Thoracic aorta (tissue), 2 donors: Measurements from ENCODE around the gene RIBC2. TPM values are rescaled to one million over a fixed set of nuclear protein-coding genes. Genes with fewer than 3 reads are reported as not detected.

ENCODE experiments used
- ATAC-seq: fragments of 150-250 bp; one replicate; pipeline ENCODE4 v1.8.0; 2017; ENCODE audit warnings: low read depth; ENCODE audit not compliant: insufficient number of reproducible peaks, low FRiP score
- DNase-seq: peaks from one replicate; pipeline ENCODE4 v3.0.0-alpha.2; 2020; ENCODE audit warnings: low spot score
- H3K27ac ChIP-seq, 2 donors: fragments of 200-600 bp; sonication (generic); 1 replicate in 1 of 2; 2 replicates in 1 of 2; pipeline ENCODE4 v1.5.1; 2016; ENCODE audit warnings: mild to moderate bottlenecking in 2 of 2, moderate library complexity in 2 of 2
- H3K27me3 ChIP-seq: fragments of 200-600 bp; sonication (generic); replicated peaks from 2 replicates; pipeline ENCODE4 v1.6.0; 2016; ENCODE audit warnings: mild to moderate bottlenecking; ENCODE audit not compliant: insufficient read depth
- H3K36me3 ChIP-seq: fragments of 200-600 bp; sonication (generic); one replicate; pipeline ENCODE4 v1.5.1; 2016
- H3K4me1 ChIP-seq, 2 donors: fragments of 200-600 bp; sonication (generic); 1 replicate in 1 of 2; 2 replicates in 1 of 2; pipeline versions ENCODE4 v1.5.1 to v1.6.0; 2016; ENCODE audit warnings: low read depth in 2 of 2, mild to moderate bottlenecking in 1 of 2; ENCODE audit not compliant: control insufficient read depth in 1 of 2
- H3K4me3 ChIP-seq: fragments of 200-600 bp; sonication (generic); 2 replicates; pipeline ENCODE4 v1.5.1; 2016; ENCODE audit warnings: mild to moderate bottlenecking
- H3K9me3 ChIP-seq: fragments of 200-600 bp; sonication (generic); 2 replicates; pipeline ENCODE4 v1.5.1; 2016
- total RNA-seq, 2 donors: library from RNA; depleted of rRNA; stranded (reverse); fragments of >200 nt; gene quantifications; one replicate each; pipeline versions ENCODE4 v1.1.0 to v1.2.3, GENCODE V29; 2016
- TF ChIP-seq, protein P1 (sequence below): fragments of 200-600 bp; sonication (generic); IDR thresholded peaks from one replicate; pipeline ENCODE4 v1.5.1; 2019; ENCODE audit warnings: antibody characterized with exemption

The RIBC2 gene
- total RNA-seq, 2 donors from 2014 or later: 5.1 TPM; not detected in 1

DNA sequence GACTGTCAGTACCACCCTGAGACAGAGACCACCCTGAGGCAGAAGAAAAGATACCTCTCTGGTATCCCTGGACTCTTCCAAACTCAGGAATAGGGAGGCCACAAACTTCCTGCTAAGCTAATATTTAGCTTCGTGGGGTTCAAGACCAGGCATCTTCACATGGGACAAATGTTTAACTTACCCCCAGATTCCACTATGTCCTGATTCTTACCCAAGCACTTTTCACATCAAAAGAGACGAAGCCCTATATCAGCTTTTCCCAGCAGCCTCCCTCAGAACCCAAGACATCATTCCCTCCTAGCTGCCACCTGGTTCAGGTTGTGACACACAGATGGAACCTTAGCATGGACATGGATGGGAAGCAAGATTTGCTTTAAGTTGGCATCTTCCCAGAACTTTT is 32.1 kb upstream of the RIBC2 start:
- no peak overlapping the region for H3K4me3 ChIP-seq
- no peak for DNase-seq
- no peaks in the 10 kb centered on the region for H3K36me3 ChIP-seq
- H3K27me3 ChIP-seq: no peaks in the 10 kb centered on the region
- no peaks in the 10 kb centered on the region for H3K9me3 ChIP-seq
- no peaks in the 10 kb centered on the region for H3K4me1 ChIP-seq
- TF ChIP-seq, protein P1, sequence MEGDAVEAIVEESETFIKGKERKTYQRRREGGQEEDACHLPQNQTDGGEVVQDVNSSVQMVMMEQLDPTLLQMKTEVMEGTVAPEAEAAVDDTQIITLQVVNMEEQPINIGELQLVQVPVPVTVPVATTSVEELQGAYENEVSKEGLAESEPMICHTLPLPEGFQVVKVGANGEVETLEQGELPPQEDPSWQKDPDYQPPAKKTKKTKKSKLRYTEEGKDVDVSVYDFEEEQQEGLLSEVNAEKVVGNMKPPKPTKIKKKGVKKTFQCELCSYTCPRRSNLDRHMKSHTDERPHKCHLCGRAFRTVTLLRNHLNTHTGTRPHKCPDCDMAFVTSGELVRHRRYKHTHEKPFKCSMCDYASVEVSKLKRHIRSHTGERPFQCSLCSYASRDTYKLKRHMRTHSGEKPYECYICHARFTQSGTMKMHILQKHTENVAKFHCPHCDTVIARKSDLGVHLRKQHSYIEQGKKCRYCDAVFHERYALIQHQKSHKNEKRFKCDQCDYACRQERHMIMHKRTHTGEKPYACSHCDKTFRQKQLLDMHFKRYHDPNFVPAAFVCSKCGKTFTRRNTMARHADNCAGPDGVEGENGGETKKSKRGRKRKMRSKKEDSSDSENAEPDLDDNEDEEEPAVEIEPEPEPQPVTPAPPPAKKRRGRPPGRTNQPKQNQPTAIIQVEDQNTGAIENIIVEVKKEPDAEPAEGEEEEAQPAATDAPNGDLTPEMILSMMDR: no peak
- no peak for ATAC-seq
- no peak overlapping the region for H3K27ac ChIP-seq

DNA sequence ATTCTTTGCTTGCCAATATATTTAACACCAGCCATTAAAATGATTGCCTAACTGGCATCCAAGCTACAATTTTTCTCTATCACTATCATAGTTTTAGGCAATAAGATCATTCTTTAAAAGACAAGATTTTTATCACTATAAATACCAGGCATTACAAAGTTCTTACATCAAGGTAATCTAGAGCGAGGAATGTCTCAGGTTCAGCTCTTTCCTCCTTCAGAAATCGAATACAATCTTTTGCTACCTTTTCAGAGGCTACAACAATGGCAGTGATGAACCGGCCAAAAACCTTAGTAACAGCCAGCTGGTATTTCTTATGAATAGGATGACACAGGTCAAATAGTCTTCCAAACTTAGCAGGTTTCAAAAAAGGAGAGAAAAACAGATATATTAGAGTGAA is 23.9 kb upstream of the RIBC2 start:
- H3K27ac ChIP-seq: no peak overlapping the region
- H3K27me3 ChIP-seq: no peaks in the 10 kb centered on the region
- TF ChIP-seq, protein P1: no peak
- no peaks in the 10 kb centered on the region for H3K4me1 ChIP-seq
- ATAC-seq (no peak), DNase-seq (no peak)
- no peaks in the 10 kb centered on the region for H3K36me3 ChIP-seq
- no peaks in the 10 kb centered on the region for H3K9me3 ChIP-seq
- H3K4me3 ChIP-seq: no peak overlapping the region

DNA sequence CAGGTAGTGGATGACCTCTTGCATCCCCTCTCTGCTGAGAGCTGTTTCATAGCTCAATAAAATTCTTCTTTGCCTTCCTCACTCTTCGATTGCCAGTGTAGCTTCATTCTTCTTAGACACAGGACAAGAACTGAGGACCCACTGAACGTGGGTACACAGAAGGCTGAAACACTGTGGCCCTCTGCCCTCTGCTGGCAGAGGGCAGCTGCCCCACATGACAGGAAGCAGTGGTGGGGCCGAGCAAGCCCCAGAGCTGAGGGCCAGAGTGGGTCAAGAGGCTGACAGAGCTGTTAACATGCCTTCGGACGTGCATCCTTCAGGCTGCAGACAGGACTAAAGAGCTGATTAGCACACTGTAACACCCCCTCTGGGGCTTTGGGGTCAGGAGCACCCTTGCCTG is 15.7 kb upstream of the RIBC2 start:
- Histone ChIP-seq H3K4me1 (no peaks in the 10 kb centered on the region), H3K27ac (no peak overlapping the region), H3K4me3 (no peak overlapping the region), H3K9me3 (no peaks in the 10 kb centered on the region), H3K27me3 (no peaks in the 10 kb centered on the region), H3K36me3 (no peaks in the 10 kb centered on the region)
- DNase-seq (no peak), ATAC-seq (no peak)
- TF ChIP-seq, protein P1: no peak

DNA sequence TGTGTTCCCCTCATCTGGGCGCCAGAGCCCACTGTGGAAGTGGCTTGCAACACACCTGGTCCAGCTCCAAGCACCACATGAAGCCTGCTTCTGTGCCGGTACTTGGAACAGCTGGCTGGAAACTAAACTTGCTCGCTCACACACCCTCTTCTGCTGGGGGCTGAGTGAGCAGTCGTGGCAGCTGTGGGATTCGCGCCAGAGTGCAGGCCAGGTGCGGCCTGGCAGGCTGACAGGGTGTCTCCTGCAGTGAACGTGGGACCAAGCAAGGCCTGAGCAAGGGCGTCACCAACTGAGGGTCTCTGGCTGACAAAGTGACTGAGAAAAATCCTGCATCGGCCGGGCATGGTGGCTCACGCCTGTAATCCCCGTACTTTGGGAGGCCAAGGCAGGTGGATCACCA is 15.3 kb upstream of the RIBC2 start:
- TF ChIP-seq, protein P1: no peak
- ATAC-seq: no peak
- no peaks in the 10 kb centered on the region for H3K27me3 ChIP-seq

DNA sequence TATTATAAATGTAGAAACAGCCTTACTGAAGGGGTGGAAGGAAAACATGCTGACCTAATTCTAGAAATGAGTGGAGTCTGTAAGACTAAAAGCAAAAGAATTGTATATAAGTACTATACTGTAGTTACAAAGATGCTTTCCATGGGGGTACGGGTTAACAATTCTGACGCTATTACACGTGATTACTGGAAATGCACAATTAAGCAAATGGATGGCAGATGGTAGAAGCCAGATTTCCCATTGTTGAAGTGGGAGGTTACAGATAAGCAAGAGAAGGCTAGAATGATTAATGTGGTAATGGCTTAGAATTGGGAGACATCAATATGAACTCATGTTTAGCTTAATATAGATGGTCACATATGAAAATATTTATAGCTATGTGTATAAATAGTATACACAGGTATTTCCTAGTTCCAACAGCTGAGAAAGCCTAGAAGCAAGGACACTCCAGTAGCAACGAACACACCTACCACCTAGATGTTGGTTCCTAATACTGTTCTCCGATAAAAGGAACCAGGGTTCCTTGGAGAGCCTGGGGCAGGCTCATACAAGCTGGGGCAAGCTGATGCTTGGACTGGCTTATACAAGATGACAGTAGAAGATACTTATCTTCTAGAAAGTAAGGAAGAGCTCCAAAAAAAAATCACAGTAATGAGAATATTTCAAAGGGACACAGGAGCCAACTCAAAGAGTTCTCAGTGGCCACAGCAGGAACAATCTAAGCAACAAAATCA is 13.6 kb upstream of the RIBC2 start:
- no peaks in the 10 kb centered on the region for H3K36me3 ChIP-seq
- DNase-seq (no peak), ATAC-seq (no peak)
- H3K27ac ChIP-seq: no peak overlapping the region
- no peak overlapping the region for H3K4me3 ChIP-seq
- no peaks in the 10 kb centered on the region for H3K27me3 ChIP-seq
- TF ChIP-seq, protein P1: no peak
- H3K4me1 ChIP-seq: no peaks in the 10 kb centered on the region
- no peaks in the 10 kb centered on the region for H3K9me3 ChIP-seq

More for the DNA sequence above, 15.3 kb upstream of the RIBC2 start:
- Histone ChIP-seq H3K36me3 (no peaks in the 10 kb centered on the region), H3K4me1 (no peaks in the 10 kb centered on the region), H3K9me3 (no peaks in the 10 kb centered on the region), H3K4me3 (no peak overlapping the region), H3K27ac (no peak overlapping the region)
- DNase-seq: no peak
